H1 (cell line): Measurements from ENCODE around the gene LCE1F. TPM values are rescaled to one million over a fixed set of nuclear protein-coding genes. Genes with fewer than 3 reads are reported as not detected.

ENCODE experiments used
- CTCF ChIA-PET: fragments of 300-600 bp; sonication (Branson Sonifier 250); formaldehyde crosslinking; loops from one replicate; lab custom pipeline; 2021; ENCODE audit not compliant: partially characterized antibody; lab: Charles Lee
- POLR2A ChIA-PET: fragments of 300-600 bp; sonication (Branson Sonifier 250); formaldehyde crosslinking; loops from one replicate; lab custom pipeline; 2021; ENCODE audit warnings: inconsistent platforms; ENCODE audit not compliant: partially characterized antibody; lab: Charles Lee
- DNase-seq, 2 experiments: peaks; one replicate each; pipeline versions ENCODE4 v3.0.0 to v3.0.0-alpha.2; 2010 to 2022; ENCODE audit warnings: low spot score in 2 of 2, low read depth in 1 of 2, mixed read lengths in 1 of 2
- FAIRE-seq: peaks from 2 replicates; lab custom pipeline; 2011; peaks lifted over from hg19 to GRCh38; lab: Jason Lieb, UNC
- H2AFZ ChIP-seq: 2 replicates; pipeline ENCODE4 v1.8.1; 2012; ENCODE audit warnings: low read length, inconsistent platforms
- H2AK5ac ChIP-seq: 2 replicates; pipeline ENCODE4 v1.6.1; 2013; ENCODE audit warnings: low read depth, low read length
- H2BK120ac ChIP-seq: replicated peaks from 2 replicates; pipeline ENCODE3; 2013; ENCODE audit warnings: low read depth, low read length, inconsistent platforms
- H2BK12ac ChIP-seq: 2 replicates; pipeline ENCODE4 v1.6.1; 2013; ENCODE audit warnings: low read depth, low read length
- H2BK15ac ChIP-seq: 2 replicates; pipeline ENCODE4 v1.6.1; 2013; ENCODE audit warnings: low read length
- H2BK20ac ChIP-seq: 2 replicates; pipeline ENCODE4 v1.6.1; 2013; ENCODE audit warnings: low read length
- H2BK5ac ChIP-seq: 2 replicates; pipeline ENCODE4 v1.6.1; 2013; ENCODE audit warnings: low read depth, low read length
- H3K14ac ChIP-seq: 2 replicates; pipeline ENCODE4 v1.6.1; 2013; ENCODE audit warnings: inconsistent platforms; ENCODE audit not compliant: insufficient read length
- H3K18ac ChIP-seq: 2 replicates; pipeline ENCODE4 v1.6.1; 2013; ENCODE audit warnings: low read length; ENCODE audit errors: extremely low read depth
- H3K23ac ChIP-seq: 2 replicates; pipeline ENCODE4 v1.6.1; 2013; ENCODE audit warnings: inconsistent platforms; ENCODE audit not compliant: insufficient read length
- H3K23me2 ChIP-seq: 2 replicates; pipeline ENCODE4 v1.6.1; 2013; ENCODE audit warnings: low read depth, low read length
- H3K27ac ChIP-seq: 2 replicates; pipeline ENCODE4 v1.6.1; 2011; ENCODE audit warnings: low read depth, low read length, inconsistent platforms
- H3K27me3 ChIP-seq, 4 experiments: replicated peaks in 1 of 4; 1 replicate in 1 of 4; 2 replicates in 3 of 4; pipeline versions ENCODE4 v1.6.1 to v1.8.1; 2011 to 2013; ENCODE audit warnings: low read length in 3 of 4, mild to moderate bottlenecking in 3 of 4, inconsistent platforms in 2 of 4, mixed read lengths in 2 of 4, moderate library complexity in 1 of 4; ENCODE audit not compliant: control insufficient read depth in 3 of 4, insufficient read depth in 3 of 4; ENCODE audit errors: extremely low read depth in 1 of 4
- H3K36me3 ChIP-seq, 4 experiments: 2 replicates each; pipeline versions ENCODE4 v1.6.1 to v1.8.1; 2011 to 2013; ENCODE audit warnings: mild to moderate bottlenecking in 4 of 4, low read length in 3 of 4, moderate library complexity in 2 of 4, control low read depth in 1 of 4, inconsistent platforms in 1 of 4; ENCODE audit not compliant: insufficient read depth in 4 of 4, control insufficient read depth in 2 of 4
- H3K4ac ChIP-seq: replicated peaks from 2 replicates; pipeline ENCODE3; 2013; ENCODE audit warnings: low read length, low read depth, mixed read lengths, inconsistent platforms; ENCODE audit not compliant: insufficient read length
- H3K4me1 ChIP-seq, 4 experiments: replicated peaks in 1 of 4; 1 replicate in 1 of 4; 2 replicates in 3 of 4; pipeline versions ENCODE4 v1.6.1 to v1.8.1; 2011 to 2013; ENCODE audit warnings: low read length in 3 of 4, inconsistent platforms in 2 of 4, mixed read lengths in 1 of 4; ENCODE audit not compliant: insufficient read depth in 4 of 4, control insufficient read depth in 3 of 4
- H3K4me2 ChIP-seq, 2 experiments: 2 replicates each; pipeline versions ENCODE4 v1.6.1 to v1.8.1; 2011 to 2013; ENCODE audit warnings: low read depth in 2 of 2, low read length in 2 of 2, control low read depth in 1 of 2, inconsistent platforms in 1 of 2, mild to moderate bottlenecking in 1 of 2; ENCODE audit not compliant: insufficient read depth in 1 of 2
- H3K4me3 ChIP-seq, 4 experiments: fragments of 200-600, 300-600 bp in 1 of 4; sonication (generic), shearing (Covaris generic), sonication (Bioruptor Twin) in 1 of 4; 2 replicates each; pipeline versions ENCODE4 v1.5.1 to v1.8.1; 2011 to 2016; ENCODE audit warnings: low read length in 4 of 4, low read depth in 3 of 4, control low read depth in 2 of 4, inconsistent platforms in 2 of 4, mild to moderate bottlenecking in 2 of 4, mixed read lengths in 1 of 4, moderate library complexity in 1 of 4; ENCODE audit not compliant: insufficient read depth in 2 of 4; ENCODE audit errors: extremely low read depth in 1 of 4
- H3K56ac ChIP-seq: replicated peaks from 2 replicates; pipeline ENCODE3; 2013; ENCODE audit warnings: low read depth, mild to moderate bottlenecking, mixed read lengths, low read length, inconsistent platforms; ENCODE audit not compliant: insufficient read length
- H3K79me1 ChIP-seq: 2 replicates; pipeline ENCODE4 v1.6.1; 2013; ENCODE audit warnings: low read depth, low read length, control low read depth
- H3K79me2 ChIP-seq, 2 experiments: 2 replicates each; pipeline versions ENCODE4 v1.6.1 to v1.8.1; 2012 to 2013; ENCODE audit warnings: low read length in 2 of 2, mild to moderate bottlenecking in 2 of 2, inconsistent platforms in 1 of 2; ENCODE audit not compliant: insufficient read depth in 2 of 2, control insufficient read depth in 1 of 2
- H3K9ac ChIP-seq, 4 experiments: replicated peaks in 1 of 4; 1 replicate in 1 of 4; 2 replicates in 3 of 4; pipeline versions ENCODE4 v1.6.1 to v1.8.1; 2011 to 2013; ENCODE audit warnings: low read depth in 3 of 4, low read length in 3 of 4, control low read depth in 2 of 4, mild to moderate bottlenecking in 2 of 4, moderate library complexity in 2 of 4, inconsistent platforms in 1 of 4; ENCODE audit errors: extremely low read depth in 1 of 4
- H3K9me3 ChIP-seq, 2 experiments: 2 replicates each; pipeline versions ENCODE4 v1.6.1 to v1.8.1; 2012 to 2013; ENCODE audit warnings: mild to moderate bottlenecking in 2 of 2, moderate library complexity in 2 of 2, control low read depth in 1 of 2, inconsistent platforms in 1 of 2, low read depth in 1 of 2, low read length in 1 of 2, mixed read lengths in 1 of 2; ENCODE audit not compliant: insufficient read depth in 2 of 2
- H4K20me1 ChIP-seq, 2 experiments: replicated peaks in 1 of 2; 2 replicates each; pipeline versions ENCODE3 to v1.8.1; 2011 to 2013; ENCODE audit warnings: inconsistent platforms in 2 of 2, low read length in 2 of 2, mild to moderate bottlenecking in 1 of 2; ENCODE audit not compliant: insufficient read depth in 2 of 2, control insufficient read depth in 1 of 2
- H4K5ac ChIP-seq: 2 replicates; pipeline ENCODE4 v1.6.1; 2013; ENCODE audit warnings: low read length, low read depth, mixed read lengths, inconsistent platforms; ENCODE audit not compliant: insufficient read length
- H4K8ac ChIP-seq: 2 replicates; pipeline ENCODE4 v1.8.0; 2013; ENCODE audit warnings: mild to moderate bottlenecking, moderate library complexity, low read length, inconsistent platforms; ENCODE audit not compliant: insufficient read depth; ENCODE audit errors: extremely low read depth
- H4K91ac ChIP-seq: replicated peaks from 2 replicates; pipeline ENCODE3; 2013; ENCODE audit warnings: low read length, mixed read lengths, inconsistent platforms; ENCODE audit not compliant: insufficient read length
- CBX8 ChIP-seq: fragments of 300-800, 300-1000 bp; sonication (generic); IDR thresholded peaks from 2 replicates; pipeline ENCODE4 v1.7.1; 2016; ENCODE audit warnings: low read depth, low read length, borderline replicate concordance
- KDM4A ChIP-seq: IDR thresholded peaks from one replicate; pipeline ENCODE4 v1.7.1; 2012; ENCODE audit warnings: low read depth, mild to moderate bottlenecking, moderate library complexity, low read length, inconsistent platforms; ENCODE audit not compliant: severe bottlenecking
- KDM5A ChIP-seq: fragments of 200-600 bp; IDR thresholded peaks from 2 replicates; pipeline ENCODE4 v1.7.1; 2012; ENCODE audit warnings: mild to moderate bottlenecking, low read length, inconsistent platforms, mixed read lengths
- SIX5 ChIP-seq: IDR thresholded peaks from 2 replicates; pipeline ENCODE4 v1.6.1; 2011; ENCODE audit warnings: mild to moderate bottlenecking, low read depth, low read length
- TBP ChIP-seq: IDR thresholded peaks from 2 replicates; pipeline ENCODE4 v1.6.1; 2011; ENCODE audit warnings: low read depth, low read length, improper control_type of control experiment
- TCF12 ChIP-seq: IDR thresholded peaks from 2 replicates; pipeline ENCODE4 v1.6.1; 2011; ENCODE audit warnings: low read depth, mild to moderate bottlenecking, low read length
- TEAD4 ChIP-seq: IDR thresholded peaks from 2 replicates; pipeline ENCODE4 v1.6.1; 2012; ENCODE audit warnings: low read depth, low read length, inconsistent platforms, mixed read lengths
- YY1 ChIP-seq: IDR thresholded peaks from 2 replicates; pipeline ENCODE4 v1.6.1; 2011; ENCODE audit warnings: low read depth, mild to moderate bottlenecking, low read length
- ZNF274 ChIP-seq: IDR thresholded peaks from 2 replicates; pipeline ENCODE4 v1.7.0; 2012; ENCODE audit warnings: low read length, borderline replicate concordance; ENCODE audit errors: extremely low read depth
- WGBS, 2 experiments: shearing (Covaris generic) in 1 of 2; methylation state at CpG; one replicate each; pipeline versions ENCODE4 v1.1.6 to v1.1.7; 2013 to 2015; ENCODE audit warnings: low lambda C conversion rate in 2 of 2, mixed read lengths in 2 of 2, inconsistent platforms in 1 of 2, low coverage in 1 of 2, missing lambda C conversion rate in 1 of 2; ENCODE audit not compliant: insufficient replicate concordance in 2 of 2, insufficient coverage in 1 of 2, insufficient read length in 1 of 2; ENCODE audit errors: extremely low coverage in 1 of 2, missing lambda C conversion rate in 1 of 2; 5-methylcytosine and 5-hydroxymethylcytosine counted together
- polyA plus RNA-seq, 7 experiments: library from polyadenylated mRNA; depleted of rRNA in 3 of 7; stranded (reverse) in 5 of 7; unstranded in 2 of 7; fragments of >200 nt in 5 of 7; fragments of 200-250 nt in 2 of 7; gene quantifications; 1 replicate in 5 of 7; 2 replicates in 1 of 7; 4 replicates in 1 of 7; pipeline versions ENCODE4 v1.2.1 to v1.2.3, GENCODE V29; 2011 to 2013; ENCODE audit warnings: missing spikeins in 2 of 7, mixed read lengths in 2 of 7
- total RNA-seq: library from RNA; stranded (reverse); fragmentation: NEBNext Ultra II Directional; extraction: Animal tissue kit (Norgen Biotek cat#: 25700); gene quantifications from 2 replicates; pipeline ENCODE4 v1.2.1, GENCODE V29; 2021

Gene LCE1F
- total and polyA plus RNA-seq, 2 of the 8 experiments (the other 6 are each of a cell fraction or from before 2014, with no cell fraction given) = not detected

- Histone ChIP-seq H4K8ac (no peak within 1 kb of the TSS), H2BK5ac (no peak within 1 kb of the TSS), H4K5ac (no peak within 1 kb of the TSS), H3K23ac (no peak within 1 kb of the TSS), H3K79me2 (no peaks in the 10 kb centered on the region), H2BK15ac (no peak within 1 kb of the TSS), H4K20me1 (no peaks in the 10 kb centered on the region), H3K18ac (no peak within 1 kb of the TSS), H2AFZ (no peak within 1 kb of the TSS), H3K4me2 (no peak within 1 kb of the TSS), H3K4me3 (no peak within 1 kb of the TSS), H3K4me1 (no peaks in the 10 kb centered on the region), H3K9me3 (peaks cover 35 to 65% of the 10 kb centered on the region in 2 experiments), H2AK5ac (no peak within 1 kb of the TSS), H3K56ac (no peak within 1 kb of the TSS), H3K14ac (no peak within 1 kb of the TSS), H3K36me3 (peaks cover 0 to 2% (median 0%) of the 10 kb centered on the region in 4 experiments; a peak in 1 of 8 replicates), H2BK120ac (no peak within 1 kb of the TSS), H4K91ac (no peak within 1 kb of the TSS), H3K23me2 (no peaks in the 10 kb centered on the region), H3K79me1 (no peaks in the 10 kb centered on the region), H2BK20ac (no peak within 1 kb of the TSS), H3K27me3 (peaks cover 0 to 1% (median 0%) of the 10 kb centered on the region in 4 experiments; a peak in 1 of 7 replicates), H3K4ac (no peak within 1 kb of the TSS), H3K9ac (no peak within 1 kb of the TSS), H3K27ac (no peak within 1 kb of the TSS), H2BK12ac (no peak within 1 kb of the TSS)
- WGBS, 2 experiments = 65% methylated on average over 2 of the region's 2 CpGs; no CpG with 5 or more reads in 1 of the 2 experiments
- POLR2A ChIA-PET = no interaction called here
- FAIRE-seq (no peak), DNase-seq (no peak)
- CTCF ChIA-PET = no interaction called here
- no peak for TF ChIP-seq SIX5
- no peak for TF ChIP-seq ZNF274
- TF ChIP-seq TBP = no peak
- no peak for TF ChIP-seq TCF12
- TF ChIP-seq YY1 = no peak
- TF ChIP-seq CBX8 = no peak
- TF ChIP-seq KDM4A = no peak
- TF ChIP-seq TEAD4 = no peak
- no peak for TF ChIP-seq KDM5A
Measured at GRCh38 chr1:152786077-152786476, 11.1 kb downstream of the LCE1F start, which contains the start of gene LCE1E. TSS of gene LCE1E (plus strand) at chr1:152786257. CDS start at chr1:152787300, 1,043 bp downstream.
